RWPE2 (cell line): Measurements from ENCODE around the gene COL27A1.

Experiments used
- ATAC-seq: fragments of 200-7000 bp; cut with Tn5 transposase; 3 replicates; pipeline ENCODE4 v1.9.1; 2021; ENCODE audit warnings: low read depth
- DNase-seq: peaks from one replicate; pipeline ENCODE4 v3.0.0-alpha.2; 2020; ENCODE audit warnings: low spot score
- H3K27ac ChIP-seq: fragments of 450-650 bp; 2 replicates; pipeline ENCODE4 v1.5.1; 2017; ENCODE audit warnings: mild to moderate bottlenecking; ENCODE audit not compliant: poor library complexity, severe bottlenecking
- H3K27me3 ChIP-seq: fragments of 250-450 bp; sonication (Bioruptor Pico); 2 replicates; pipeline ENCODE4 v1.5.1; 2021; ENCODE audit warnings: mild to moderate bottlenecking, moderate library complexity; ENCODE audit not compliant: insufficient read depth, poor library complexity, severe bottlenecking
- H3K36me3 ChIP-seq: fragments of 250-450 bp; sonication (Bioruptor Pico); 2 replicates; pipeline ENCODE4 v1.5.1; 2020; ENCODE audit warnings: low read depth, mild to moderate bottlenecking, moderate library complexity
- H3K4me1 ChIP-seq: fragments of 250-450 bp; sonication (Bioruptor Pico); 2 replicates; pipeline ENCODE4 v1.5.1; 2021; ENCODE audit warnings: mild to moderate bottlenecking, moderate library complexity; ENCODE audit not compliant: insufficient read depth, poor library complexity, severe bottlenecking
- H3K4me3 ChIP-seq: fragments of 250-450 bp; sonication (Bioruptor Pico); 2 replicates; pipeline ENCODE4 v1.5.1; 2021; ENCODE audit warnings: mild to moderate bottlenecking, moderate library complexity; ENCODE audit not compliant: severe bottlenecking
- H3K9me3 ChIP-seq: fragments of 250-450 bp; sonication (Bioruptor Pico); 2 replicates; pipeline ENCODE4 v1.5.1; 2021; ENCODE audit warnings: mild to moderate bottlenecking, moderate library complexity; ENCODE audit not compliant: severe bottlenecking
- TF ChIP-seq, protein P1 (sequence below): fragments of 450-650 bp; IDR thresholded peaks from one replicate; pipeline ENCODE4 v1.5.1; 2017; ENCODE audit warnings: mild to moderate bottlenecking, moderate library complexity; ENCODE audit not compliant: poor library complexity, severe bottlenecking

COL27A1 gene

GRCh38 chr9:114196117-114196516 is 40.8 kb downstream of the COL27A1 start:
- H3K9me3 ChIP-seq, result no peaks in the 10 kb centered on the region

GRCh38 chr9:114196979-114197622 is 41.8 kb downstream of the COL27A1 start:
- TF ChIP-seq, protein P1, sequence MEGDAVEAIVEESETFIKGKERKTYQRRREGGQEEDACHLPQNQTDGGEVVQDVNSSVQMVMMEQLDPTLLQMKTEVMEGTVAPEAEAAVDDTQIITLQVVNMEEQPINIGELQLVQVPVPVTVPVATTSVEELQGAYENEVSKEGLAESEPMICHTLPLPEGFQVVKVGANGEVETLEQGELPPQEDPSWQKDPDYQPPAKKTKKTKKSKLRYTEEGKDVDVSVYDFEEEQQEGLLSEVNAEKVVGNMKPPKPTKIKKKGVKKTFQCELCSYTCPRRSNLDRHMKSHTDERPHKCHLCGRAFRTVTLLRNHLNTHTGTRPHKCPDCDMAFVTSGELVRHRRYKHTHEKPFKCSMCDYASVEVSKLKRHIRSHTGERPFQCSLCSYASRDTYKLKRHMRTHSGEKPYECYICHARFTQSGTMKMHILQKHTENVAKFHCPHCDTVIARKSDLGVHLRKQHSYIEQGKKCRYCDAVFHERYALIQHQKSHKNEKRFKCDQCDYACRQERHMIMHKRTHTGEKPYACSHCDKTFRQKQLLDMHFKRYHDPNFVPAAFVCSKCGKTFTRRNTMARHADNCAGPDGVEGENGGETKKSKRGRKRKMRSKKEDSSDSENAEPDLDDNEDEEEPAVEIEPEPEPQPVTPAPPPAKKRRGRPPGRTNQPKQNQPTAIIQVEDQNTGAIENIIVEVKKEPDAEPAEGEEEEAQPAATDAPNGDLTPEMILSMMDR, result no peak
- Histone ChIP-seq H3K9me3 (no peaks in the 10 kb centered on the region), H3K27me3 (no peaks in the 10 kb centered on the region), H3K4me1 (no peaks in the 10 kb centered on the region), H3K27ac (no peak overlapping the region), H3K36me3 (peaks cover 7% of the 10 kb centered on the region), H3K4me3 (no peak overlapping the region)
- no peak for ATAC-seq
- no peak for DNase-seq

More at GRCh38 chr9:114196117-114196516, 40.8 kb downstream of the COL27A1 start:
- ATAC-seq, result no peak
- no peaks in the 10 kb centered on the region for H3K4me1 ChIP-seq
- peaks cover 7% of the 10 kb centered on the region for H3K36me3 ChIP-seq
- H3K4me3 ChIP-seq, result no peak overlapping the region
- no peak for DNase-seq
- H3K27me3 ChIP-seq, result no peaks in the 10 kb centered on the region
- no peak overlapping the region for H3K27ac ChIP-seq
- TF ChIP-seq, protein P1, result no peak

GRCh38 chr9:114198249-114199040 is 43.1 kb downstream of the COL27A1 start:
- Histone ChIP-seq H3K4me3 (no peak overlapping the region), H3K9me3 (no peaks in the 10 kb centered on the region), H3K4me1 (no peaks in the 10 kb centered on the region), H3K36me3 (peaks cover 7% of the 10 kb centered on the region), H3K27me3 (no peaks in the 10 kb centered on the region), H3K27ac (no peak overlapping the region)
- DNase-seq (no peak), ATAC-seq (no peak)
- TF ChIP-seq, protein P1, result no peak

DNA sequence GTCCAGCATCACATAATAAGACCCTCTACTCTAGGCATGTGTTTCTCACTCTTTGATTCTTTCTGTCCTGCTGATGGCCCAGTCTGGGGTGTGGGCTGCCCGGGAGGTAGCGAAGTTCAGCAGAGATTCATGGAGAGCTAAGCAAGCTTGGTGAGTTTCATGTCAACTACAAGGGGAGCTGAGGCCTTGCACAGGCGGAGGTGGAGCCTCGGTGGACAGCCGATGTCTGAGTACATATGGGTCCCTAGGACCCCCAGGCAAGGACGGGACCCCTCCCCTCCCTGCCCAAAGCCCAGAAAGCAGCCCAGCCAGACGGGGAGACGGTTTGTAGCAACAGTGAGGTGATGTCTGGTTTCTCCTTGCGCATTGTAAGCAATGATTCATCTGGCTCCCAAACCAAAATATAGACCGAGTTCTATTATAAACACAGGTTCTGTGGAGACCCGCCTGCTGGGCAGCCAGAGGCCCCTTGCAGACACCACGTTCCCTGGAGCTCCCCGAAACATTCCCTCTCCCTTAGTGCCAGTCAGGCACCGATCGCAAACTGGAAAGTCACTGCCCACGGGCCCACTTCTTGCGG is 45.5 kb downstream of the COL27A1 start:
- Histone ChIP-seq H3K9me3 (no peaks in the 10 kb centered on the region), H3K4me3 (no peak overlapping the region), H3K4me1 (no peaks in the 10 kb centered on the region), H3K36me3 (peaks cover 7% of the 10 kb centered on the region; the same call in 1 of the 2 replicates), H3K27ac (no peak overlapping the region), H3K27me3 (no peaks in the 10 kb centered on the region)
- TF ChIP-seq, protein P1, result no peak
- DNase-seq, result no peak
- ATAC-seq, result no peak

DNA sequence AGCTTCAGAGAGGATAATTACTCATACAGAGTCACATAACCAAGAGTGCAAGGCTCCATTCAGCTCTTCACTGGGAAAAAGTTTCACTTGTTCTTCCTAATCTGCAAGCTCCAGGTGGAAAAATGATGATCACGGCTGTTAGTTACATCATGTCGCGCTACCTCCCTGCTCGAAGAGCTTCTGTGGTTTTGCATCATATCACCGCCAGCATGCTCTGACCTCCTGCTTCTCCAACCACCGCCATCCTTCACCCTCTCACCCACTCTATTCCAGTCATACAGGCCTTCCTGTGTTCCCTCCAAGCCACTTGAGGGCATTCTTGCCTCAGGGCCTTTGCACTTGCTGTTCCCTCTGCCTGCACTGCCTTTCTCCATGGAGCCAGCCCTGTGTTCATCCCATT is 47.1 kb downstream of the COL27A1 start:
- H3K36me3 ChIP-seq, result peaks cover 7% of the 10 kb centered on the region; the same call in 1 of the 2 replicates
- no peak overlapping the region for H3K27ac ChIP-seq
- no peaks in the 10 kb centered on the region for H3K27me3 ChIP-seq
- no peak for DNase-seq
- H3K9me3 ChIP-seq, result no peaks in the 10 kb centered on the region
- no peak overlapping the region for H3K4me3 ChIP-seq
- TF ChIP-seq, protein P1, result no peak
- ATAC-seq, result no peak
- H3K4me1 ChIP-seq, result no peaks in the 10 kb centered on the region
